ENCODE results near the gene LRRC4C.

DNA sequence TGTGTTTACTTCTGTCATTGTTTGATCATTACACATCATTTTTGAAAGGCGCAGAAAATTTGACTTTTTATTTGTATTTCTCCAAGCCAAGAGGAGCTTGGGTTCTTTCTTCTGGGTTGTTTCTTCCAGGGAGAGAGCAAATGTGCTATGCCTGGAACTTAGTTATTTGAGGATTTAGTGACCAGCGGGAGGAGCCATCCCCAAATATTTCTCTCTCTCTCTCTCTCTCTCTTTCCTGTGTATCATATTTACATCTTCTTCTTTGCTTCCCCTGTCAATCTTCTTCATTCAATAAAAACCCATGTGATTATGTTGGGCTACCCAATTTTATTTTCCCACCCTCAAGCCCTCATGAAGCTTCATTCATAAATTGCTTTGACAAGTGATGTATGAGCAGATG, 534.5 kb downstream of the LRRC4C start:
- TF ChIP-seq POLR2A (IDR thresholded peaks at IDR 0.05) (no peak), CTCF (IDR thresholded peaks at IDR 0.05) (no peak), POLR2AphosphoS5 (IDR thresholded peaks at IDR 0.05) (no peak), EP300 (IDR thresholded peaks at IDR 0.05) (no peak)
